ENCODE results near the gene KISS1. TPM values are rescaled to one million over a fixed set of nuclear protein-coding genes. Genes with fewer than 3 reads are reported as not detected.

KISS1 gene
- total RNA-seq, 1 experiment from 2014 or later, result 1.3 TPM

DNA sequence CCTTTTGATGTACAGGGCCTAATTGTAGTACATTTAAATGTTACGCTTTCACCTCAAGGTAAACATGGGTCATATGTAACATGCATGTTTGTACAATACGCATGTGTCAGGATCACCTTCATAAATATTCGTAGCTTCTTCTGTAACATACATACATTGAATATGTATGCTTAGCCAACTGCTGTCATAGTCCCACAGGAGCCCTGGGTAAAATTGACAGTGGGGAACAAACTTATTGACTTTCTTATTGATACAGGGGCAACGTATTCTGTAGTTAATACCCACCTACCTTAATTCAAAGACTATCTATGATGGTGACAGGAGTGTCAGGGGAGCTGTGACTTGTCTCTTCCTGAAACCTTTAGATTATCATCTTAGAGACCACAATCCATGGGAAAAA is 26.4 kb downstream of the KISS1 start:
- RAD21 ChIA-PET (ENCODE audit: low non-redundant PET in 1 of 2, low total read pairs in 2 of 2, uncharacterized antibody in 2 of 2, unreplicated experiment in 2 of 2), result no interaction called here
- POLR2A ChIA-PET, result no interaction called here
- intact Hi-C loops (cut with micrococcal nuclease), result no loop called here
- H3K9me3 ChIP-seq (ENCODE audit: control insufficient read depth in 1 of 2, insufficient read depth in 1 of 2, low read depth in 1 of 2, low read length in 2 of 2), result peaks cover 4 to 13% of the 10 kb centered on the region in 2 experiments; a peak in 1 of 4 replicates
- H3K4me2 ChIP-seq (ENCODE audit: low read length), result no peak overlapping the region
- H3K36me3 ChIP-seq (ENCODE audit: control insufficient read depth in 1 of 2, insufficient read depth in 2 of 2, low read length in 2 of 2), result no peaks in the 10 kb centered on the region
- no peak overlapping the region for H3K27ac ChIP-seq (ENCODE audit: low read depth, low read length)
- H4K20me1 ChIP-seq (ENCODE audit: insufficient read depth), result no peaks in the 10 kb centered on the region
- peak; percentile 88; the same call in 1 of the 2 replicates for TF ChIP-seq CBX3 (IDR thresholded peaks at IDR 0.05; ENCODE audit: low read depth)
- TF ChIP-seq MAX (IDR thresholded peaks at IDR 0.05), result no peak
- no peak overlapping the region for H2AFZ ChIP-seq (ENCODE audit: low read depth, low read length, poor library complexity, severe bottlenecking)
- no peaks in the 10 kb centered on the region for H3K79me2 ChIP-seq (ENCODE audit: insufficient read depth, low read length)
- H3K9me2 ChIP-seq (ENCODE audit: insufficient read depth), result no peaks in the 10 kb centered on the region
- H3K9ac ChIP-seq (ENCODE audit: low read length), result no peak overlapping the region
- no peak for ATAC-seq
- BruUV-seq (replicated peaks), result no TSS peak
- H3K4me3 ChIP-seq (replicated peaks in 1 of 2; ENCODE audit: low read depth in 1 of 2, low read length in 2 of 2), result no peak overlapping the region
- no peaks in the 10 kb centered on the region for H3K27me3 ChIP-seq (ENCODE audit: insufficient read depth, low read length)
- no peak for DNase-seq (ENCODE audit: low read depth, low spot score)
- CTCF ChIA-PET, result no interaction called here
- H3K4me1 ChIP-seq (ENCODE audit: control insufficient read depth in 1 of 2, insufficient read depth in 2 of 2, low read length in 2 of 2), result peaks cover 6 to 40% of the 10 kb centered on the region in 2 experiments; a peak in 3 of 4 replicates

GRCh38 chr1:204167730-204168129 is 28.6 kb downstream of the KISS1 start:
- intact Hi-C loops (cut with micrococcal nuclease), result no loop called here
- H3K4me2 ChIP-seq (ENCODE audit: low read length), result no peak overlapping the region
- CTCF ChIA-PET, result interaction anchor here (1.2 to 1.7 kb wide), 2 partner anchors 40 to 47 kb away, joined by 3 to 6 read pairs; partner anchors contain the start of gene GOLT1A

More at GRCh38 chr1:204167730-204168129, 28.6 kb downstream of the KISS1 start:
- POLR2A ChIA-PET, result no interaction called here
- ATAC-seq, result no peak
- no TSS peak for BruUV-seq (replicated peaks)
- Histone ChIP-seq H3K9me2 (ENCODE audit: insufficient read depth) (no peaks in the 10 kb centered on the region), H3K27me3 (ENCODE audit: insufficient read depth, low read length) (no peaks in the 10 kb centered on the region), H4K20me1 (ENCODE audit: insufficient read depth) (no peaks in the 10 kb centered on the region), H3K9ac (ENCODE audit: low read length) (no peak overlapping the region), H3K36me3 (ENCODE audit: control insufficient read depth in 1 of 2, insufficient read depth in 2 of 2, low read length in 2 of 2) (no peaks in the 10 kb centered on the region), H3K4me3 (replicated peaks in 1 of 2; ENCODE audit: low read depth in 1 of 2, low read length in 2 of 2) (no peak overlapping the region), H3K27ac (ENCODE audit: low read depth, low read length) (no peak overlapping the region), H3K9me3 (ENCODE audit: control insufficient read depth in 1 of 2, insufficient read depth in 1 of 2, low read depth in 1 of 2, low read length in 2 of 2) (peaks cover 4 to 13% of the 10 kb centered on the region in 2 experiments; a peak in 1 of 4 replicates), H2AFZ (ENCODE audit: low read depth, low read length, poor library complexity, severe bottlenecking) (no peak overlapping the region), H3K79me2 (ENCODE audit: insufficient read depth, low read length) (no peaks in the 10 kb centered on the region), H3K4me1 (ENCODE audit: control insufficient read depth in 1 of 2, insufficient read depth in 2 of 2, low read length in 2 of 2) (peaks cover 5 to 28% of the 10 kb centered on the region in 2 experiments; a peak in 3 of 4 replicates)
- no peak for TF ChIP-seq CBX3 (IDR thresholded peaks at IDR 0.05; ENCODE audit: low read depth)
- TF ChIP-seq POLR2A (IDR thresholded peaks at IDR 0.05; ENCODE audit: borderline replicate concordance, extremely low read depth, insufficient read depth, insufficient read length), result no peak
- no peak for TF ChIP-seq EGR1 (IDR thresholded peaks at IDR 0.05; ENCODE audit: low read depth)
- no peak for TF ChIP-seq POLR2AphosphoS5 (IDR thresholded peaks at IDR 0.05; ENCODE audit: low read depth, low read length)
- RAD21 ChIA-PET (ENCODE audit: low non-redundant PET in 1 of 2, low total read pairs in 2 of 2, uncharacterized antibody in 2 of 2, unreplicated experiment in 2 of 2), result no interaction called here
- no peak for DNase-seq (ENCODE audit: low read depth, low spot score)
